MCF 10A (cell line): Measurements from ENCODE around the gene HMGN3. TPM values are rescaled to one million over a fixed set of nuclear protein-coding genes. Genes with fewer than 3 reads are reported as not detected.

Source experiments
- BruUV-seq: library from RNA; stranded (reverse); fragments of 400-500 nt; replicated peaks from 2 replicates; lab custom pipeline; 2021; lab: Mats Ljungman, UMichigan
- CTCF ChIA-PET: fragments of 300-600 bp; sonication (Branson Sonifier 250); formaldehyde crosslinking; extraction: SDS; loops from one replicate; lab custom pipeline; 2021; ENCODE audit warnings: antibody characterized with exemption, inconsistent platforms; lab: Yijun Ruan, JAX
- POLR2A ChIA-PET: fragments of 300-600, 350-650 bp; sonication (Branson Sonifier 250); formaldehyde crosslinking; extraction: SDS; loops from one replicate; lab custom pipeline; 2020; ENCODE audit warnings: antibody characterized with exemption, inconsistent platforms; lab: Yijun Ruan, JAX
- DNase-seq: peaks from one replicate; pipeline ENCODE4 v3.0.0-alpha.2; 2018; ENCODE audit not compliant: unreplicated experiment
- H3K27ac Mint-ChIP-seq: one replicate; pipeline ENCODE4 v1.8.0; 2022; ENCODE audit warnings: mild to moderate bottlenecking, low read depth, mixed read lengths; ENCODE audit not compliant: unreplicated experiment
- H3K27me3 Mint-ChIP-seq: one replicate; pipeline ENCODE4 v1.8.0; 2022; ENCODE audit warnings: mixed read lengths; ENCODE audit not compliant: insufficient read depth, unreplicated experiment
- H3K36me3 Mint-ChIP-seq: one replicate; pipeline ENCODE4 v1.8.0; 2022; ENCODE audit warnings: mild to moderate bottlenecking, moderate library complexity, mixed read lengths; ENCODE audit not compliant: insufficient read depth, unreplicated experiment
- H3K4me1 Mint-ChIP-seq: one replicate; pipeline ENCODE4 v1.8.0; 2022; ENCODE audit warnings: mixed read lengths; ENCODE audit not compliant: insufficient read depth, unreplicated experiment
- H3K4me3 Mint-ChIP-seq: one replicate; pipeline ENCODE4 v1.8.0; 2022; ENCODE audit warnings: mild to moderate bottlenecking, moderate library complexity, mixed read lengths; ENCODE audit not compliant: unreplicated experiment
- H3K9me3 Mint-ChIP-seq: one replicate; pipeline ENCODE4 v1.8.0; 2022; ENCODE audit warnings: mixed read lengths; ENCODE audit not compliant: unreplicated experiment
- intact Hi-C: fragments of 100-400 bp; cut with micrococcal nuclease; formaldehyde crosslinking; loops from 2 replicates; pipeline ENCODE4 v1.14.1; 2022
- total RNA-seq: library from RNA; stranded (reverse); gene quantifications from 2 replicates; pipeline ENCODE4 v1.2.3, GENCODE V29; 2022
- TF ChIP-seq, protein P1 (sequence below): fragments of 200-600 bp; IDR thresholded peaks from one replicate; pipeline ENCODE4 v1.8.0; 2022; ENCODE audit warnings: antibody characterized with exemption, mild to moderate bottlenecking; ENCODE audit not compliant: unreplicated experiment

Gene HMGN3
- total RNA-seq, 1 experiment from 2014 or later, result 36.5 TPM

DNA sequence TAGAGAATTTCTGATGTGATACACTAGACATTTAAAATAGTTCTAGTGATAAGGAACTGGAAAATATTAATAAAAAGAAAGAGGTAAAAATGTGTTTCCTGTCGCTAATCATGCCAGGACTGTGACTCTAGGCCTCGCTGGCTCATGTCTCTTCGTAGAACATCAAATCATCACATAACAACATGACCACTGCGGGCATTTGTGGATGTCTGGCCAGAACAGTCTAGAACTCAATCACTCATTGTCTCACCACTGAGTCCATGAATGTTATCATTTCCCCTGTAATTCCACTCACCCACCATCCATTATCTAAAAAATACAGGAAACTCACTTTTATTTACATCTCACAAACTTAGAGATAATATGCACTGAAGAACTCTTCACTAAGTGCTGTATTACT, 3.4 kb downstream of the HMGN3 start:
- intact Hi-C loops, result loop anchor here (5.0 kb wide), 2 partner anchors 221 to 306 kb away; partner anchors contain the start of gene LCA5
- ChIA-PET CTCF (no interaction called here), POLR2A (no interaction called here)
- TF ChIP-seq, protein P1, sequence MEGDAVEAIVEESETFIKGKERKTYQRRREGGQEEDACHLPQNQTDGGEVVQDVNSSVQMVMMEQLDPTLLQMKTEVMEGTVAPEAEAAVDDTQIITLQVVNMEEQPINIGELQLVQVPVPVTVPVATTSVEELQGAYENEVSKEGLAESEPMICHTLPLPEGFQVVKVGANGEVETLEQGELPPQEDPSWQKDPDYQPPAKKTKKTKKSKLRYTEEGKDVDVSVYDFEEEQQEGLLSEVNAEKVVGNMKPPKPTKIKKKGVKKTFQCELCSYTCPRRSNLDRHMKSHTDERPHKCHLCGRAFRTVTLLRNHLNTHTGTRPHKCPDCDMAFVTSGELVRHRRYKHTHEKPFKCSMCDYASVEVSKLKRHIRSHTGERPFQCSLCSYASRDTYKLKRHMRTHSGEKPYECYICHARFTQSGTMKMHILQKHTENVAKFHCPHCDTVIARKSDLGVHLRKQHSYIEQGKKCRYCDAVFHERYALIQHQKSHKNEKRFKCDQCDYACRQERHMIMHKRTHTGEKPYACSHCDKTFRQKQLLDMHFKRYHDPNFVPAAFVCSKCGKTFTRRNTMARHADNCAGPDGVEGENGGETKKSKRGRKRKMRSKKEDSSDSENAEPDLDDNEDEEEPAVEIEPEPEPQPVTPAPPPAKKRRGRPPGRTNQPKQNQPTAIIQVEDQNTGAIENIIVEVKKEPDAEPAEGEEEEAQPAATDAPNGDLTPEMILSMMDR, result no peak
- H3K4me3 Mint-ChIP-seq, result no peak overlapping the region
- peak overlapping the region; percentile 9 for H3K27ac Mint-ChIP-seq
- H3K36me3 Mint-ChIP-seq, result no peaks in the 10 kb centered on the region
- H3K9me3 Mint-ChIP-seq, result no peaks in the 10 kb centered on the region
- DNase-seq, result no peak
- BruUV-seq, result no TSS peak
- H3K4me1 Mint-ChIP-seq, result peaks cover 7% of the 10 kb centered on the region
- no peaks in the 10 kb centered on the region for H3K27me3 Mint-ChIP-seq

DNA sequence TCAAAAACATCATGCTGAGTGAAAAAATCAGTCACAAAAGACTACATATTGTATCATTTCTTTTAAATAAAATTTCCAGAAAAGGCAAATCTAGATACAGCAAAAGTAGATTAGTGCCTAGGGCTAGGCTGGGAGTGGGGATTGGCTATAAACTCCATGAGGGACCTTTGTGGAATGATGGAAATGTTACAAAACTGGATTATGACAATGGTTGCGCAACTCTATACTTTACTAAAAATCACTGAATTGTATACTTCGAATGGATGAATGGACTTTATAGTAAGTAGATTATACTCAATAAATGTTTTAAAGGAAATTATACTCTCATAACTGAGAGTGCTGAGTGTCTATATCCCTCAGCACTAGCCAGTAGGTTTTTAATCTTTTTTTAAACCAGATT, 4.3 kb downstream of the HMGN3 start:
- TF ChIP-seq, protein P1, result no peak
- Mint-ChIP-seq H3K9me3 (no peaks in the 10 kb centered on the region), H3K36me3 (no peaks in the 10 kb centered on the region), H3K4me3 (no peak overlapping the region), H3K27me3 (no peaks in the 10 kb centered on the region), H3K27ac (no peak overlapping the region), H3K4me1 (peaks cover 10% of the 10 kb centered on the region)
- BruUV-seq, result no TSS peak
- CTCF ChIA-PET, result no interaction called here
- POLR2A ChIA-PET, result no interaction called here
- intact Hi-C loops, result loop anchor here (5.0 kb wide), 2 partner anchors 222 to 307 kb away; partner anchors contain the start of gene LCA5
- peak; percentile 18 for DNase-seq

DNA sequence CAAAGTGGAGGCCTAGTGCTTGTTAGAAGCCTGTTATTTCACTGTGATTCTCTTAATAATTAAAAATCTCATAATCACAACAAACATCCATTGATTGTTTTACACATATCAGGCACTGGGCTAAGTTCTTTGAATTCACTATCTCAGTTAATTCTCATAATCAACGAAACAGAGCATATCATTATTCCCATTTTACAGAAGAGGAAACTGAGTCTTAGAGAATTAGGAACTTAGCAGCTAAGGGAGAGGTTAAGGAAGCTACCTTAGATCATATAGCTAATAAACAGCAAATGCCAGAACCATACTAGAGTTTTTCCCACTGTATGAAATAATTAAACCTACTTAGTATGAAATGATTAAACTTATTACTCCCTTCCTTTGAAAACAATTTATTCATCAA, 7.0 kb downstream of the HMGN3 start:
- POLR2A ChIA-PET, result interaction anchor here (0.6 to 2.2 kb wide), 3 partner anchors 80 to 149 kb away, joined by 3 to 15 read pairs (median 3); partner anchors contain the start of gene PHIP
- H3K4me3 Mint-ChIP-seq, result no peak overlapping the region
- no peaks in the 10 kb centered on the region for H3K36me3 Mint-ChIP-seq
- CTCF ChIA-PET, result no interaction called here
- intact Hi-C loops, result no loop called here
- no TSS peak for BruUV-seq
- TF ChIP-seq, protein P1, result no peak
- peaks cover 10% of the 10 kb centered on the region for H3K4me1 Mint-ChIP-seq
- no peaks in the 10 kb centered on the region for H3K27me3 Mint-ChIP-seq
- no peak for DNase-seq
- H3K9me3 Mint-ChIP-seq, result no peaks in the 10 kb centered on the region
- H3K27ac Mint-ChIP-seq, result no peak overlapping the region

DNA sequence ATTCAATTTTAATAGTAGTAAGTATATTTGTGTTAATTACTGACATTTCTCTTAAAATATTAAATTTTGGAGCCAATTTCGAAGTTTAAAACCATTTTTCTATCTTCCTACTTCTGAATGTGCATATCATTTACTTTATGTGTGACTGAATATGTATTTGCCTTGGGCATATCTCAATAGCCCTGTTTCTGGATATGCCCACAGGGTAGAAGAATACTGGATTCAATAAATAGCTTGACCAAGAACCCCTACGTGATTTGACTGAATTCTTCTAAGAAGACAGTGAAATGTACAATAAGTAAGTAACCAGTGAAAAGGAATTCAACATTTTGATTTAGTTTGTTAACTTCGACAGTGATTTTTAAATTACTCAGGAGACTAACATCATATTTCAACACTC, 7.8 kb downstream of the HMGN3 start:
- no peak overlapping the region for H3K4me3 Mint-ChIP-seq
- TF ChIP-seq, protein P1, result no peak
- no peak for DNase-seq
- H3K36me3 Mint-ChIP-seq, result no peaks in the 10 kb centered on the region
- H3K9me3 Mint-ChIP-seq, result no peaks in the 10 kb centered on the region
- H3K27me3 Mint-ChIP-seq, result no peaks in the 10 kb centered on the region
- intact Hi-C loops, result no loop called here
- no TSS peak for BruUV-seq
- peaks cover 10% of the 10 kb centered on the region for H3K4me1 Mint-ChIP-seq
- no peak overlapping the region for H3K27ac Mint-ChIP-seq
- ChIA-PET CTCF (interaction anchor here (0.7 to 0.8 kb wide), 3 partner anchors 14 to 445 kb away, joined by 3 read pairs; no protein-coding TSS in a partner anchor), POLR2A (interaction anchor here (0.7 to 2.2 kb wide), 8 partner anchors 10 to 158 kb away, joined by 3 to 15 read pairs (median 4); partner anchors contain the start of gene PHIP)
